GM11168 (cell line): ENCODE results near the gene RGS3.

Experiments used
- in situ Hi-C: fragments of 300-500 bp; cut with MboI; formaldehyde crosslinking; loops from one replicate; pipeline ENCODE4 v1.12.0; 2022; ENCODE audit warnings: low sequenced_read_pairs; ENCODE audit not compliant: unreplicated experiment

RGS3 gene

DNA sequence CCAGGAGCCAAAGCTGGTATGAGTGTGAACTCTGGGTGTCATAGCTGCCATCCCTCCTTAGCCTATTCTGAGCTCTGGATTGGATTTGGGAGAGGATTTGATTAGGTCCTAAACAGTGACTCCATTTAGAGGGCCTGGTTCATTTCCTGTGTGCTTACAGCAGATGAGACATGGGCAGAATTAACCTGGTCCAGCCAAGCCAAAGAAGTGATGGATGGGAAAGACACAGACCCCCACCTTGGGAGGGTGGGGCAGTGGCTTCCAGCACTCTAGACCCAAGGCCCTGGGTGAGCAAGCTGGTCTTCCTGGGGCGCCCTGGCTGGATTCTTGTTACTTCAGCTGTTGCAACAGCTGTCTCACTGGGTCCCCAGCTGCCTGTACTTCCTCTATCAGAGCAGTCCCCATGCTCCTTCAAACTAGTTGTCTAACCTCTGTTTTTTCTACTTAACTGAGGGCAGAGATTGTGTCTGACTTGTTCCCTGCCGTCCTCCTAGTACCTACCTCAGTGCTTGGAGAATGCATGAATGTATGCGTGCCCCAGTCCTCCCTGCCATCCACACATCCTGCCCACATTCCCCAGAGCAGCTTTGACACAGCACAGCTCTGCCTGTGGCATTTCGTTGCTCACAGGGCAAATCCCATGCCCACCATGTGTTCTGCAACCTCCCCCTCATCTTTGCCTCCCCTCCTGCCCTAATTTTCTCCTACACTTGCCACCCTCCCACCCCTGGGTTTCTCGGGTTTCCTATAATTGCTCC is 115.9 kb downstream of the RGS3 start:
- in situ Hi-C loops = no loop called here

DNA sequence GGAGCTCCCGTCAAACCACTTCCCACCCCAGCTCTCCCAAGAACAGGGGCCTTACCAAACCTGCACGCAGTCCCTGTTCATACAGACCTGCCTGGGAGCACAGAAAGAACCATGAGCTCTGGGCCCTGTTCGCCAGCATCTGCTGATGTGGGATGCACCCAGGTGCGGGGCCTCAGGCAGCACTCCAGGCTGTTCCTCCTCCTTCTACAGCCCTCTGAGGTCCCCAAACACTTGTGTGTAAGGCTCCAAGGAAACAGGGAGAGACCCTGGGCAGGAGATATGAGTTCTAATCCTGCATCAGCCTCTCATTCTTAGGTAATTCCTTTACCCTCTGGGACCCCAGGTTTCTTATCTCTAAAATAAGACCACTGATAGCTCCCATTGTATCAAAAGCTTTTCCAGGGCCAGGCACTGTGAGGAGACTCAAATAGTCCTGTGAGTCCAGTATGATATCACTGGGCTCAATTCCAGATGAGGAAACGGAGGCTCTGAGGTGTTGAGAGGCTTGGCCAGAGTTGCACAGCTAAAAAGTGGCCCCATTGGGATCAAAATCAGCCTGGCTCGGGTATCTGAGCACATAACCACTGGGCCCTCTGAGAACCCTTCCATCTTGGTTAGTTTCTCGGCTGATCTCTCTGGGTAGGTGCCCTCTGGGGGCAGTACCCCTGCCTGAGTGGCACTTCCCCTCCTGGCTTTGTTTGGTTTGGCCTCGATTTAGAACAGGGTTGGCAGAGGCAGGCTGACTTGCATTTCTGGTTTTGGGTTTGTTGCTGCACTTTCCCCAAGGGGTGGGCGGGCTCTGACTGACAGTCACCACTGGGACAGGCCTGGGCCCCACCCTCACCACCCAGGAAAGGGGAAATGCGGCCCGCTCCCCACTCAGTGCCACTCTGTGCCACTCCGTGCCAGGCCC is 116.8 kb downstream of the RGS3 start:
- in situ Hi-C loops = no loop called here

DNA sequence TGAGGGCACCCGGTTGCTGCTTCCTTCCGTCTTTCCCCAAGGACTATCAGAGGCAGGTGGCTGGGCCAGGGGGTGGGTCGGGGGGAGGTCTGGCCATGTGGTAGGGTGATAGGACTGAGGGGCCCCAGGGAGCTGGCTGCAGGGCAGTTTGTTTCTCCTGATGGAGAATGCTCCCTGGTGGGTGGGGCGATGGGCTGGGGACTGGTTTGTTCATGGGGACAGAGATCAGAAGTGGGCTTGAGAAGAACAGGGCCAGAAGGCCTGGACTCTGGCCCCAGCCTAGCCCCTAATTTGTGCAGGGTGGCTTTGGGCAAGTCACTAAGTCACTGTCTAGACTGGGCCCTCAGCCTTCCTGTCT is 117.4 kb downstream of the RGS3 start:
- in situ Hi-C loops = no loop called here

DNA sequence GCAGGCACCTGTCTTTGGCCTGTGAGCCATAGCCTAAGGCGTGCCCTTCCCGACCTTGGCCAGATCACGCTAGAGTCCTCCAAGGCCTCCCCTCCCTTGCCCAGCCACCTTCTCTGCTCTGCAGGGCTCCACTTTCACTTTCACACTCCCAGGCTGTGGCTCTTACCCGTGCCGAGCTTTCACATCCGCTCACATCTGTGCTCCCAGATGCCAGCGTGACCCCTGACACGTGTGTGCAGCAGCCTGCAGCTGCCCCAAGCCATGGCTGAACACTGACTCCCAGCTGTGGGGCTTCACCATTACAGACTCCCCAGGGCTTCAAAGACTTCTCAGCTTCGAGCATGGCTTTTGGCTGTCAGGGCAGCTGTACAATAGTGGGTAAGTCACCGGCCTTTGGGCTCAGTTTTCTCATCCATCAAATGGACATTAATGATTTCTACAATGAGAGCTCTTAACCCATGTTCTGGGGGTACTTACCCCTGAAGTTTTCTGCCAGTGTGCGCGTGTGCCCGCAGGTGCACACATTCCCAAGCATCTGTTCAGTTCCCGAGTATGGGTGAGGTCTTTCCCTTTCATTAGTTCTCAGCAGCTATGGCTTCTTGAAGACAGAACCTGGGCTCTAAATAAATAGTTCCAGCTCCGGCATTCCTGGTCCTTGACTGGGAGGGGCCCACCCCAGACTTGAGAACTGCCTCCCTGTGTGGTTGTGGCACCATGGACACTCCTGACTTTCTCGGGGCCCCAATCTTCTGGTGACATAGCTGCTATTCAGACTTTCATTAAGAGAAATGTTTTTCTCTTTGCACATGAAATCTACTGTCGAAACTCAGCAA is 118.6 kb downstream of the RGS3 start:
- in situ Hi-C loops = no loop called here

DNA sequence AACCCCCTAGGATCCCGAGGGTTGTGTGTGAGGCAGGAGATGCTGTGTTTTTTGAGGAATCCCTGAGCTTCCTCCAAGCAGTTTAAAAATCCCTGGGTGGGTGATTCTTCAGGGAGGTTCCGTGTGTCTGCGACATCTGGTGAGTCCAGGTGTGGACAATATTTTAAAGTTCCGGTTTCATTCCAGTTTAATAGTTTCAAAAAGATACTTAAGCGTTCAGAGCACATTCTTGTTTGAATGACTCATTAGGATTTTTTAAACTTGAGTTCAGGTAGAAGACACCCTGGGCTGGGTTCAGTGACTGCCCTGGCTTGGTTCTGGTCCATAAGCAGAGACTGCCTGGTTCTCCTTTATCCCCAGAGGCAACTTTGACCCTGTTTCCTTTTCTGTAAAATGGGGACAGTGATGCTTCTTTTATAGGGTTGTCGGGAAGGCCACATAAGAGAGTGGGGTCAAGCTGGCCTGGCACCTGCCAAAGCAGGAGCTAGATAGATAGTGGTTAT is 119.2 kb downstream of the RGS3 start:
- in situ Hi-C loops = no loop called here

DNA sequence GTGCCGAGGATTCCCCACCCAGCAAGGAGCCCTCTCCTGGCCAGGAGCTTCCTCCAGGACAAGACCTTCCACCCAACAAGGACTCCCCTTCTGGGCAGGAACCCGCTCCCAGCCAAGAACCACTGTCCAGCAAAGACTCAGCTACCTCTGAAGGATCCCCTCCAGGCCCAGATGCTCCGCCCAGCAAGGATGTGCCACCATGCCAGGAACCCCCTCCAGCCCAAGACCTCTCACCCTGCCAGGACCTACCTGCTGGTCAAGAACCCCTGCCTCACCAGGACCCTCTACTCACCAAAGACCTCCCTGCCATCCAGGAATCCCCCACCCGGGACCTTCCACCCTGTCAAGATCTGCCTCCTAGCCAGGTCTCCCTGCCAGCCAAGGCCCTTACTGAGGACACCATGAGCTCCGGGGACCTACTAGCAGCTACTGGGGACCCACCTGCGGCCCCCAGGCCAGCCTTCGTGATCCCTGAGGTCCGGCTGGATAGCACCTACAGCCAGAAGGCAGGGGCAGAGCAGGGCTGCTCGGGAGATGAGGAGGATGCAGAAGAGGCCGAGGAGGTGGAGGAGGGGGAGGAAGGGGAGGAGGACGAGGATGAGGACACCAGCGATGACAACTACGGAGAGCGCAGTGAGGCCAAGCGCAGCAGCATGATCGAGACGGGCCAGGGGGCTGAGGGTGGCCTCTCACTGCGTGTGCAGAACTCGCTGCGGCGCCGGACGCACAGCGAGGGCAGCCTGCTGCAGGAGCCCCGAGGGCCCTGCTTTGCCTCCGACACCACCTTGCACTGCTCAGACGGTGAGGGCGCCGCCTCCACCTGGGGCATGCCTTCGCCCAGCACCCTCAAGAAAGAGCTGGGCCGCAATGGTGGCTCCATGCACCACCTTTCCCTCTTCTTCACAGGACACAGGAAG is 120.2 kb downstream of the RGS3 start:
- in situ Hi-C loops = no loop called here

DNA sequence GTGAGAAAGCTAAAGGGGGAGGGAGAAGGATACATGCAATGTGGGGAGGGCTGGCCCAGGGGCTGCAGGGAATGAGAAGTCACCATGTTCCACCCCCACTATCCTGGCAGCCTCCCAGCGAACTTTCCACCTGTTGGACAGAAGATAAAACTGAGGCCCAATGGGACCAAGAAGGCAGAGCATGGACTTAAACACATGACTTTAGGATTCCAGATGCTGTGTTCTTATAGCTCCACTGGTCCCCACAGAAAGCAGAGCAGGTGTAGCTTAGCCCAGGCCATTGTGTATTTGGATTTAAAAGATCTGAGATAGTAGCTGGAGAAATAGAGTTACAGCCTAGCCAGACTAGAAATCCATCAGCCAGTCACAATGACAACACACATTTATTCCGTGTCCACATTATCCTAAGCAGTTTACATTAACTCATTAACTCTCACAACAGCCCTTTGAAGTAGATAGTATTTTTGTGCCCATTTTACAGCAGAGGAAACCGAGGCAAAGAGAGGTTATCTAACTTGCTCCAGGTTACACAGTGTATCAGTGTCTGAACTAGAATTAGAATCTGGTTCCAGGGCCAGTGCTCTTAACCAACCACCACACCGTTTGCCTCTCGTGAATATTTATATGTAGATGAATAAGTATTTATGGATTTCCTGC is 121.0 kb downstream of the RGS3 start:
- in situ Hi-C loops = no loop called here

DNA sequence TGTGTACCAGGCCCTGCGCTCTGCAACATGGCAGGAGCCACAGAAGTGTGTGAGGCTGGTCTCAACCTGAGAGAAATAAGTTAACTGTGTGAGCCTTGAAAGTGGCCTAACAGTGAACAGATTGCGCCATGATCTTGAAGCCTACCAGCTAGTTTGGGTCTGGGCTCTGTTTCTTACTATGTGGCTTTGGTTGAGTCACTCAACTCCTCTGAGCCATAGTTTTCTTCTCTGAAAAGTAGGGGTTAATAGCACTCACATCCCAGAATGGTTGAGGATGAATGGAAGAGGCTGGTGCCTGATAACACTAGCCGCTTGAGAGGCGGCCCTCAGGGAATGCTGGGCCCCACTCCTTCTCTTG is 121.5 kb downstream of the RGS3 start:
- in situ Hi-C loops = no loop called here

DNA sequence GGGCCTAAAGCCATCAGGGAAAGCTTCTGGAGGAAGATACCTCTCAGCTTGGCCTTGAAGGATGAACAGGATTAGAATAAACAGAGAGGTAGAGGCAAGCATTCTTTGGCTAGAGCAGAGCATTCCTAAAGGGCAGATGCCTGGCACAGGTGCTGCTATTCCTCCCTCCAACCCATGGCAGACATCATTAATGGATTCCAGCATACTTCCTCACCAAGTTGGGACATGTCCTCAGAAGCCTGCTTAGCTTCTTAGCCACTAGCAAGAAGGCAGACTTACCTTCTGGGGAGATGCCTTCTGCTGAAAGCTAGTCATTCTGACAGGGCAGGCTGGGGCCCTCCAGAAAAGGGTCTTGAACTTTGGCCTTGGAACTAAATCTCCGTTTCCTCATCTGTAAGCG is 122.0 kb downstream of the RGS3 start:
- in situ Hi-C loops = no loop called here

DNA sequence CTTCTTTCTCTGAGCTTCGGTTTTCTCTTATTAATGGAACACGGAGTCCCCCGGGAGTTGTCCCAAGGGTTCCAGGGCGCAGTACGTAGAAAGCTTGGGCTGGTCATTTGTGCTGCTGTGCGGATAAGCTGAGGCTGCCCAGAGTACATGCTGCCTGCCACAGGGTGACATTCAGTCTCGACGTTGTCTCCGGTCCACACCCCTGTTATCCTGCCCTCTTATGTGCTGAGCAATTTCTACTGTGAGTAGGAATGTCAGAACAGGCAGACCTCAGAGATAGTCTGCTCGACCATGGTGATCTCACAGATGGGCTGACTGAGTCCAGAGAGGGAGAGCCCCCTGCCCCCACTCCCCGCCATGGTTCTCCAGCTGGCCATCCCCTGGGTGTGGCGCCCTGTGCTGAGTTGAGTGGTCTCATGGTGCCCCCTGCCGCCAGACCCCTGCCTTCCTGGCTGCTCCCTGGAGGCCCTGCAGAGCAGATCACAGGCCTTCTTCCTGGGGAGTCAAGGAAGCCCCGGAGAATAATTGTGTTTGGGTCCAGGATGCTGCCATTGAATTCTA is 124.0 kb downstream of the RGS3 start:
- in situ Hi-C loops = no loop called here

DNA sequence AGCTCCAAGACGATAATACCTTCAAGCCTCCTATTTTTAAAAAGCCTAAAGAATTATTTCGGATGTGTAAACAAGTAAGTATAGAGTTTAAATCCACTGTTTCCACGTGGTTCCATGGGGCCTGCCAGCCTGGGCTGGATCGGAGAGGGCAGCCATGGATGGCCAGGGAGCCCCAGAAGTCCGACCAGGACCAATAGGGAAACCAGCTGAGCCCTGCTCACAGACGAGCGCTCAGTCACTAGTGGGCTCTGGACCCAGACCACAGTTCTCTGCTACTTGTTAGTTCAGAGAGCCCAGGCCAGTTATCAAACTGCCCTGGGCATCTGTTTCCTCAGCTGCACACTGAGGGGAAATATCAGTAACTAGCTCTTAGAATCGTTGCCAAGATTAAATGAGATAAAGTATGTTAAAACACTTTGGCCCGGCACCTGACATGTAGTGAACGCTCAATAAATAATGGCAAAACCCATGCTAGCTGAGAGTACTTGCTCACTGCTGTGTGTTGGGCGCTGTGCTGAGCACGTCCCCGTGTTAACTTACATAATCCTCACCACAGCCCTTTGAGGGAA is 124.8 kb downstream of the RGS3 start:
- in situ Hi-C loops = no loop called here

DNA sequence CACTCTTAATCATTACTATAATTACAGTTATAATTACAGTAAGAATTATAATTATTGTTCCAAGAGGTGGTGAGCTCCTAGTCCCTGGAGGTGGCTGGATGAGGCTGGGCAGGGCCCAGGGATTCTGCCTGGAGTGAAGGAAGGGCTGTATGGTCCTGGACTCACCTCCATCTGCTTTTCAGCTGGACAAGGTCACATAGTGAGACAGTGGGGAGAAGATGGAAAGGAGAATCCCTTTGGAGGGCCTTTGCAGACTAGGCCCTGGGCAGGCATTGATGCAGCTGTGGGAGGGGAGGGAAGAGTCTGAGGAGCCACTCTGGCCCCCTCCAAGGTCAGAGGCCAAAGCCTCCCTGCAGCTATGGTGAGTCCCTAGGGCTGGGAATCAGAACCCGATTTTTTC is 125.4 kb downstream of the RGS3 start:
- in situ Hi-C loops = no loop called here

DNA sequence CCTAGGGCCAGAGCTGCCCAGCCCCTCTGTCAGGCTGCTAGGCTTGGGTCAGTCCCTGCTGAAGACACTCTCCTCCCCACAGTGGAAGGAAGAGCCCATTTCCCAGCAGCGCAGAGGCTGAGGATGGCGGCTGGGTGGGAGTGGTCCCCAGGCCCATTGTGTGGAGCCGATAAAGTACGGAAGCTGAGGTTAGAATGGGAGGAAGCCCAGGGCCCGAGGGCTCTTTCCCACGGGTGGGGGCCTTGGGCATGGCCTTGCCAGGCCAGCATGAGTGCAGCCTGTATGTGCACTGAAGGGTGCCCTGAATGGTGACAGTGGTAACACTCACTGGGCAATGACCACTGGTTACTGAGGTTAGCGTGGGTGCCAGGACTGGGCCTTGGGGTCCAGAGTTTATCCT is 125.9 kb downstream of the RGS3 start:
- in situ Hi-C loops = no loop called here

DNA sequence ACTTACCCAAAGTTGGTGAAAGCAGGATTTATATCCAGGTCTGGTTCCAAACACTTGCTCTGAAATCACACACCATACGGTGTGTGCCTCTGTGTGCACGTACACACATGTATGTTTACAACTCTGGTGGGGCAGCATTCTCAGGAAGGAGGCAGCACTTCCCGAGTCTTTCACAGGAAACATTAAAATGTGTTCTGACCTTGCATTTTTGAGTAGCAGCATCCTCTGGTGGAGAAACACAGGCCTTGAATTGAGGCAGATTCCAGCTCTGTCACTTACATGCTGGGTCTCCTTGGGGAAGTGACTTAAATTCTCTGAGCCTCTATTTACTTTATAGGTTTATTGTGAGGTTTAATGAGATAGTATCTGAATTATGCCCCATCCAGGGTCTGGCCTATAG is 126.4 kb downstream of the RGS3 start:
- in situ Hi-C loops = no loop called here

DNA sequence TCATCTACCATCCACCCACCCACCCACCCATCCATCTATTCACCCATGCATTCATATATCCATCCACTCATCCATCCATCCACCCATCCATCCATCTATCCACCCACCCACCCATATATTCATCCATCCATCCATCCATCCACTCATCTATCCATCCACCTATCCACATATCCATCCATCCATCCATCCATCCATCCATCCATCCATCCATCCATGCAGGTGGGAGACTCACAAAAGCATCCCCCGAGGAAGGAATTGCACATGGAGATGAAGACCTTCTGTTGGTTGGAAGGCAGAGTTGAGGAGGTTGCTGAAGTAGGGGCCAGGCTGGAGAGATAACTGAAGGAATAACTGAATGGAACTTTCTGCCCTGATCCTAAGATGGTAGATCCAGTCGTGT is 126.9 kb downstream of the RGS3 start:
- in situ Hi-C loops = no loop called here

DNA sequence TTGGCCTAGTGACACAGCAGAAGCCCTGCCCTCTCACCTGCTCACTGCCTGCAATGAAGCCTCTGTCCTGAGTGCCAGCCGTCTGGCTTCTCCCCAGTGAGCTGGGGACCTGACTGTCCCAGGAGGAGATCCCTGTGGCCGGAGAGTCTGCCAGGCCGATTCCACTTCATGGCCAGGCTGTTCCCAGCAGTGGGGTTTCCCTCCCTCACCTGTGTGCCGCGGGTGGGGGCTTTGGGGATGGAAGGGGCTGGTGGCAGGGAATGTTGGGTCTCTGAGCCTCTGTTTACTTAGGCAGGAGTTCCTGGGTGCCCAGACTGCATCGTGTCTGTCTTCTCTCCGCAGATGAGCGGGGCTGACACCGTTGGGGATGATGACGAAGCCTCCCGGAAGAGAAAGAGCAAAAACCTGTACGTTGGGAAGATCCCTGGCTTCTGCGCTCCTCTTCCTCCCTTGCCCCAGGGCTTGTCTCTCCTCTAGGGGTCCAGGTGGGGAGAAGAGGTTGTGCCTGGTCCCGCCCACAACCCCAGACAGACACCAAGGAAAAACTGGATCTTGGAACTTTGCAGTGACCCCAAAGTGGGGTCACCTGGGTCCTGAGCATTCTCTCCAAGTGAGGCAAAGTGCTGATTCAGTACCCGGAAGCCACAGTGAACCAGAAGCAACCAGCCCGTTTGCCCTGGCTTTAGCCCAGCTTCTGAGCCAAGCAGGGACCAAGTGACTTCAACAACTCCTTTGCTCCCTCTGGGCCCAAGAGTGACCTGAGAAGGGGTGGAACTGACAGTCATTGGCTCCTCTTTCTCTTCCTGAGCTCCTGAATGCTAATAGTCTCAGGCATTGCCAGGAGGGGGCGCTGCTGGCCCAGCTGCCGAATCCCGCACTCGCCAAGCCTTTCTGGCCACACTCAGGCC is 127.7 kb downstream of the RGS3 start:
- in situ Hi-C loops = no loop called here

DNA sequence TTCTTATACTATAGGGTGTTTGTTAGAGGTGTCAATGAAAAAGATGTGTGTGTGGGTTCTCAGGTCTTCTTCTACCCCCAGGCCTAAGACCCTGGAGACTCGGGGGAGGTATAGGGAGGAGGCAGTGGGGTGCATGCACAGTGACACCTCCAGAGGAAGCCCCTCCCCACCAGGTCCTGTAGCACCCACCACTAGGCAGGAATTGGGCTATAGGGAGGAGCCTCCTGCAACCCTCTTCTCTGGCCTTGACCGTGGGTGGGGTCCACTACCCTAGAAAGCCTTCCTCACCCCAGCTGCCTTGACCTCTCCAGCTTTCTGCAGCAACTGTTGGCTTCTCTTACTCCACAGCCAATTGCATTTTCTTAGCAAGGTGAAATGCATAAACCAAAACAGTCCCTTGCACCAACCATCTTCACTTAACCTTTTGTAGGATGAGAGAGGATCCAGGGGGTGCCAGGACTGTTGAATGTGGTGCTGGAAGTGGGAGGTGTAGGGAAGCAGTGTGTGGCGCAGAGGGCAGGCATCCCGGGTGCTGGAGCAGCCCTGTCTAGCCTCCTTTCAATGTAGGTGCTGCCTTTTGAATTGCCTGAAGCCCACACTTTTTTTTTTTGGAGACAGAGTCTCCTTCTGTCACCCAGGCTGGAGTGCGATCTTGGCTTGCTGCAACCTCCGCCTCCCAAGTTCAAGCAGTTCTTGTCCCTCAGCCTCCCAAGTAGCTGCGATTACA is 128.5 kb downstream of the RGS3 start:
- in situ Hi-C loops = no loop called here
